KG1 (cell line): ENCODE measurements around the gene UPF3A.
"Not testable (repeated sequence)": the region's sequence is repeated elsewhere in the genome, so short reads cannot be mapped to it uniquely, and the experiment has no call there.

Experiments
- DNase-seq: peaks from one replicate; lab custom pipeline; 2025; lab: John Stamatoyannopoulos, UW

The UPF3A gene

DNA sequence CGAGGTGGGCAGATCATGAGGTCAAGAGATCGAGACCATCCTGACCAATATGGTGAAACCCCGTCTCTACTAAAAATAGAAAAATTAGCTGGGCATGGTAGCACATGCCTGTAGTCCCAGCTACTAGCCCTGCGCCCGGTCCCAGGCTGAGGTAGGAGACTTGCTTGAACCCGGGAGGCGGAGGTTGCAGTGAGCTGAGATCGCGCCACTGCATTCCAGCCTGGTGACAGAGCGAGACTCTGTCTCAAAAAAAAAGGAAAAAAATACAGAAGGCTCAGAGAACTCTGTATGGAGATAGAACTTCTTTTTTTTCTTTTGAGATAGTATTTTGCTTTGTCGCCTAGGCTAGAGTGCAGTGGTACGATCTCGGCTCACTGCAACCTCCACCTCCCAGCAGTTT lies 17.1 kb upstream of the UPF3A start:
- not testable (repeated sequence) for DNase-seq

DNA sequence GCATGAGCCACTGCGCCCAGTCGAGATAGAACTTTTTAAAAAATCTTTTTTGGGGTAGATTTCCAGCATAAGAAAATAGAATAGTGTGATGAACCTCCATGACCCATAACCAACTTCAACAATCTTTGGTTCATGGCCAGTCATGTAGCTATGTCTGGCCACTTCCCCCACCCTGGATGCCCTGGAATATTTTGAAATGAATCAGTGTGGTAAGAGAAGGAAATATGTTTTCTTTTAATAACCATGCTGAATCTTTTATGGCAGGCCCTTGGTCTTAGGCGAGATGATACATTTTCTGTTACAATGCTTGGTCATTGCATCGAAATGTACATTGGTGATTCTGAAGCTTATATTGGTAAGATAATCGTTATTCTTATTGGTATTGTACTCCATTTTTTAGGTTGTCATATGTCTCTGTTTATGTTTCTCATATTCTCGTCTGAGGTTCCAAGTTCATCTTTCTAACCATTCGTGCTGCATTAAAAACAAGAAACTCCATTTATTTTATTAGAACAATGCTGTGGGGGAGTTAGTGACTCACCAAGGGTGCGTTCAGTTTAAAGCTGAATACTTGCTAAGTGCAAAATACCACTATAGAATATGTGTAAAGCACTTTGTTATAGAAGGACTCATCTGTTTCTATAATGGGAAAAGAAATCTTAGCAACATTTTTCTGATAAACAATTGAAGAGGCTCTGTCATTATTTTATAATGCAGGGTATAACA lies 16.4 kb upstream of the UPF3A start:
- no peak for DNase-seq

DNA sequence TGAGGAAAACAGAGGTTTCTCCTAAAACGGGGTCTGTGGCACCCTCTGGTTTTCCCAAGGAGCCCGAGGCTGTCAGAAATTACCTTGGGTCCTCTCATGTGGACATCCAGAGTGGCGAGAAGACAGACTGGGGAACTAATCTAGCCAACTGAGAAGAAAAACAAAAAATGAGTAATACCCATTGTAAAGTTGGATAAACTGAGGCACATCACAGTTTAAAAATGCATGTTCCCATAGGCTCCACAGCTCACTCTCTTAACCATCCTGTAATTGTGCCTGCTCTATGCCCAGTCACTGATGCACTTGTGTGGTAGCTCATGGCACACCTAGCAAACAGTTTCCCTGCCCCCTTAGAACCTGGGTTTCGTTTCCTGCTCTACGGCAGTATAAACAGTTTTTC lies 15.2 kb upstream of the UPF3A start:
- DNase-seq = no peak

DNA sequence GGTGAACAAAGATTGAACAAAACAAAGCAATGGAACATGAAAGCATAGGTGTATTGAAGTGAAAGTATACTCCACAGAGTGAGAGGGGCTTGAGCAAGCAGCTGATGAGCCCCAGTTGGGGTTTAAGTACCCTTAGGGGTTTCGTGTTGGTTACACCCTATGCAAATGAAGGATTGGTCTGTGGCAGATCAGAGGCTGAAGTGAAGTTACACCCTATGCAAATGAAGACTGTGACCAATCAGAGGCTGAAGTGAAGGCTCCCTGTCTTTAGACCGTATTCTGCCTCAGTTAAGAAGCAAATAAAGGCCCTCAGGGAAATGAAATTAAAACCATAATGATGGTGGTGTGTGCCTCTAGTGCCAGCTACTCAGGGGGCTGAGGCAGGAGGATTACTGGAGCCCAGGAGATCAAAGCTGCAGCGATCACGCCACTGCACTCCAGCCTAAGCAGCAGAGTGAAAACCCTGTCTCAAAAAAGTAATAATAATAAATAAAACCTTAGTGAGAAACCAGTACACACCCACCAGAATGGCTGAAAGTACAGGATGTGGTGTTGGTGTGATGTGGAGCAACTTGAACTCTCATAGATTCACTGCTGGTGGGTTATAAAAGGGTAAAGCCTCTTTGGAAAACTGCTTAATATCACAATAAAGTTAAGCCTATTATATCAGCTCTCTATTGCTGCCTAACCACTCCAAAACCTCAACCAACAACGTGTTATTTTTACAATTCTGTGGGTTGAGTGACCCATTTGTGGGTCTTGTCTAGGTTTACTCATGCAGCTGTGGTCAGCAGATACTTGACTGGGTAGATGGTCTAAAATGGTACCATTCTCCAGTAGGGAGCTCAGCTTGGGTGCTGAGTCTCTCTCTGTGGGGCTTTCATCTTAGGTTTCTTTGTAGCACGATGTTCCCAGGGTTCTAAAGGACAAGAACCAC lies 12.8 kb upstream of the UPF3A start:
- no peak for DNase-seq

DNA sequence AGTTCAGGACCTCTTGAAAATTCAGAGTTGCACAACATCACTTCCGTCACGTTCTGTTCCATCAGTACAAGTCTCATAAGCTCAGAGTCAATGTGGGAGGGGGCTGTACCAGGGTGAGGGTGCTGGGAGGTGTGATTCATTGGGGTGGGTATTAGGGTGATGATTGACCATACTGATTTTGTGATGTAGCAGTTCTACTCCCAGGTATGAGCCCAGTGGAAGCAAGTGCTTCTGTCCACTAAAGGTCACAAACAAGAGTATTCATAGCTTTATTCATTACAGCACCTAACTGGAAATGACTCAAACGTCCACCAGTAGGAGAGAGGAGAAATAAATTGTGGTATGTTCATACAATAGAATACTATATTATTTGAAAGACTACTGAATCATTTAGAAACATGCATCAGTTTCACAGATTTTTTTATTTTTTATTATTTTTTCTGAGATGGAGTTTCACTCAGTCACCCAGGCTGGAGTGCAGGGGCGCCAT lies 12.1 kb upstream of the UPF3A start:
- DNase-seq = no peak

DNA sequence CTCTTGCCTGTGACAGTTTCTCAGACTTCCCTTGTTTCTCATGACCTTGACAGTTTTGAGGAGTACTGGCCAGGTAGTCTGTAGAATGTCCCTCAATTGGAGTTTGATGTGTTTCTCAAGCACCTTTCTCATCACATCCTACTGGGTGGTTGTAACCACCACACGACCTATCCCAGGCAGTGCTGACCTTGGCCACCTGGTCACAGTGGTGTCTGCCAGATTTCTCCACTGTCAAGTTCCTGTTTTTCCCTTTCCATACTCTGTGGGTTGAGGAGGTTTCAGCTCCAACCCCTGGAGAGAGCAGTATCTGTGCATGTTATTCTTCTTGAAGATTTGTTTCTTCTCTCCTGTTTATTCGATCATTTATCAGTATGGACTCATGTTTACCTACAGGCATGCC lies 8.4 kb upstream of the UPF3A start:
- no peak for DNase-seq

DNA sequence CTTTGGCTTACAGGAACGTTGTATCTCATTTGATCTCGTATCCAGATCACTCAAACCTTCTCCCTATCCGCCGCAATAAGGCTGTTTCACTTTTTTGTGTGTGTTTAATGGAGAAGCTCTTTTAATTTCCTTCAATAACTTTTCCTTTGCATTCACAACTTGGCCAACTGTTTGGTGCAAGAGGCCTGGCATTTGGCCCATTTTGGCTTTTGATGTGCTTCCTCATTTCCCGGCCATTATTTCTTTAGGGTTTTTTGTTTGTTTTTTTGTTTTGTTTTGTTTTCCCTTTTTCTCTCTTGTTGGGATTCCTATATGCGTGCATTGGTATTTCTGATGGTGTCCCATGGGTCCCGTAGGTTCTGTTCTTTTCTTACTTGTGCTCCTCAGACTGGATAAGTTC lies 6.1 kb upstream of the UPF3A start:
- DNase-seq = no peak

DNA sequence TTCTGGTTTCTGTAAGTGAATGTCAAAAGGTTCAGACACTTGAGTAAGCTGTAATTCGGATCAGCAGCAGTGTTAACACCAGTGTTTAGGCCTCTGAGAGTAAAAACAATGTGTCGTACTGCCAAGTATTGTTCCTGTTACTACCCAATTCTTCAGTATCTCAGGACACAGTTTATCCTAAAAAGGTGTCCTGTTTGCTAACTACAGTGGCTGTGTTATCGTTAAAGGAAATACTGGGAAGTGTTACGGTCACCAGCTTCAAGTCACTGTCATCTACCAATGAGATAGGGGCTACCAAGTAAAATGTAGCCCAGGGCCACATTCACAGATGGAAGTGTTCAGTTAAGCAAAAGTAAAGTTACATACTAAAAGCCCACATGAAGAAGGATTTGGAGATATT lies 2.3 kb upstream of the UPF3A start:
- DNase-seq = no peak

DNA sequence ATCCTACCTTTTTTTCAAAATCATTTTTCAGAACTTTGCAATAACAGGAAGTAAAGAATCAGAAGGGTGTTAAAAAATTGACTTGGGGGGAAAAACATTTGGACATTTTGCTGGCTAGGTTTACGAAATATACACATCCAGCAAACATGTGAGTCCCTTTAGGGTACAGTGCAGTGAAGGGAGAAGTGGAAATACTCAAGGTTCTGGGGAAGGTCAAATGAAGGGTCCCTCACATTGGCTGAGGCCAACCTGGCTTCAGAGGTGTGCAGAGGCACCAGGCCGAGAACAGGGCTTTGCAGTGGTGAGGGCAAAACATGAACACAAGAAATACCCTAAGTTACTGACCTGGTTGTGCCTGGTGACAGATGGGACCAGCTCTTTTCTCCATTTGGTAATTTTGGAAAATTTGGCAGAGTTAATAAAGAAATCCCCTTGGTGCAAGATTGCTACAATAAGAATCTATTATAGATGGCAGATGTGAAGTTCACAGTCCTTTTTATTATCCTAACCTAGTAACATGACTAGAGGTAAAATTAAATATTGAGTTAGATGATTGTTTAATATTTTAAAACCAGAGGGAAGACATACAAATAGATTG lies 1.5 kb upstream of the UPF3A start:
- DNase-seq = no peak

DNA sequence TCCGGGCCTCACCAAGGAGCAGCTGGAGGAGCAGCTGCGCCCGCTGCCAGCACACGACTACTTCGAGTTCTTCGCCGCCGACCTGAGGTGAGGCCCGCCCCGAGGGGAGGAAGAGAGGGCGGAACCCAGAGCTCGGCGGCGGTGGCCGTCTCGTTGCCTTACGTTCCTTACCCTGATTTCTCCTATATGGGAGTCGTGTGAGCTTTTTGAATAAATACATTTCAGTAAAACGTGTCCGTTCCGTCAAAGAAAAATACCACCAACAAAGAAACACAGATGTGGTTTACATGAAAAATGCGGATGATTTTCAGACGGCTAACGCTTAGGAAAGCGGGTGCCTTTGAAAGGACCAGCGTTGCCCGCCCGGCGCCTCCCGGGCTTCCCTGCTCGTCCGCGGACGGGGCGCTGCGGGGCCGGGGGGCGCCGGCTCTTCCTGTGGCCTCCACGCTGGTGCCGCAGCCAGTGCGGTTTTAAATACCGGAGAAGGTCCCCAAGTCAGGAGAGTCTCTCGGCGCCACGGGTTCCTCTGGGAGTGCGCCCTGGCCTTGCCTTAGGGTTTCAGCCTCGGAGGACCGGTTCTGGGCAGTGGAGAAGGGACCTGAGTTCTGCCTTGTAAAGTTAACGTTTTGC lies 755 bp downstream of the UPF3A start:
- peak; percentile 57 for DNase-seq

DNA sequence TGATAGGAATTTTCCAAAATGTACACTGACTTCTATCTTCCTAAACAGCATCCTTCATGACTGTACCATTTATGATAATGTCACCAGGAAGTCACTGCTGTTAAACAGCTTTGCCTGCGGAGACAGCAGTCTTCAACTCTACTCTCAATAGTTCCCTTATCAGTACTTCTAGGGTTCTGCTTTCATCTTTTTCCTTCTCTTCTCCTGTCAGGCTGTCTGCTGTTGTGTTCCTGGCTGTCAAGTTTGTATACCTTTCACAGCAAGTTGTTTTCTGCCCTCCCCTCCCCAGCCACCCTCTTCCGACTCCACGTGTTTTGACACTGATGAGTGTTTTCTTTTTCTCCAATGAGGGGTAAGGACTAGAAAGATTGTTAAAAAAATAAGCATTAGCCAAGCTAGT lies 2.2 kb downstream of the UPF3A start:
- DNase-seq = no peak

DNA sequence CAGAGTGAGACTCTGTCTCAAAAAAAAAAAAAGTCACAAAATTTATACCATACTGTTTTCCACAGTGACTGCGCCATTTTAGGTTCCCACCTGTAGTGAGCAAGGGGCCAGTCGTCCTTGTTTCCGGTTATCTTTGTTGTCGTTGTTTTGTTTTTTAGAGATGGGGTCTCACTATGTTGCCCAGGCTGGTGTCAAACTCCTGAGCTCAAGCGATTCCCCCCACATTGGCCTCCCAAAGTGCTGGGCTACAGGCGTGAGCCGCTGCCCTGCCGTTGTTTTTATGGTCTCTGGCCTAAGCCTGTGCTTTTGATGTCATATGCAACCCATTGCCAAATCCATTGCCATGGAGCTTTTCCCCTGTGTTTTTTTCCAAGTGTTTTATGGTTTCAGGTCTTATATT lies 3.3 kb downstream of the UPF3A start:
- no peak for DNase-seq

DNA sequence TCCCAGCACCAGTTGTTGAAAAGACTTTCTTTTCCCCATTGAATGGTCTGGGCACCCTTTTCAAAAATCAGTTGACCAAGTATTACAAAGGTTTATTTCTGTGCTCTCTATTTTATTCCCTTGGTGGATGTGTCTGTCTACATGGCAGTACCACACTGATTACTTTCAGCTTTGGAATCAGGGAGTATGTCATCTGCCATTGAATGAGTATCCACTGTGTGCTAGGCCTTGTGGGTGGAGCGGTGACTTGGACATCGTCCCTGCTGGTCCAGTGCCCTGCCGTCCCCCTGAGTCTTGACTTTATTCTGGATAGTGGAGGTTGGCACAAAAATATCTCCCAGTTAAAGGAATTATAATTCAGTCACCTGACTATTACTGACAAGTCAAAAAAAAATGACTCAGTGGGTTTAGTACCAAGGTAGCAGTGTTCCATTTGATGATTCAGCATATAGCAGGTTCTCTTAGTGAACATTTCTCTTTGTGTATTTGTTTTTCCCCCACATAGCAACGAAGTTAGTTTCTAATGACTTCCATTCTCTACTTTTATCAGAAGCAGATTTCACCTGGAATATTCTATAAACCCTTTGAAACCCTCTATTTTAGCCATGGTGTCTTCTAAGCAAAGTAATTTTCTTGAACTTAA lies 3.9 kb downstream of the UPF3A start:
- no peak for DNase-seq

DNA sequence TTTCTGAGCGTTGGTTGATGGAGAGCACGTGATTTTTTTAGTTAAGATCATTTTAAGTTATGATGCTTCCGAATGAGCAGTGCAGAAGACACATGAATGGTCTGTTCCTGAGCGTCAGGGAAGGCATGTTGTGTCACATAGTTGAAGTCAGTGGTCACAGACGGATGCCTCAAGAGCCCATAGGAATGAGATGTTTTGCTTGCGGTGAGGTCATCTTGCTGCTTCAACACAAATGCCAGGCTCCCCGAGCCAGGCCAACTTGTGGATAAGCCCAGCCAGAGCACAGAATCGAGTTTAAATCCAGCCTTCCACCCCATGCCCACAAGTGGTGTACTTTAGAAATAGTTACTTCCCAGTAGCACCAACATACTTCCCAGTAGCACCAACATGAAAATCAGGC lies 5.4 kb downstream of the UPF3A start:
- no peak for DNase-seq

DNA sequence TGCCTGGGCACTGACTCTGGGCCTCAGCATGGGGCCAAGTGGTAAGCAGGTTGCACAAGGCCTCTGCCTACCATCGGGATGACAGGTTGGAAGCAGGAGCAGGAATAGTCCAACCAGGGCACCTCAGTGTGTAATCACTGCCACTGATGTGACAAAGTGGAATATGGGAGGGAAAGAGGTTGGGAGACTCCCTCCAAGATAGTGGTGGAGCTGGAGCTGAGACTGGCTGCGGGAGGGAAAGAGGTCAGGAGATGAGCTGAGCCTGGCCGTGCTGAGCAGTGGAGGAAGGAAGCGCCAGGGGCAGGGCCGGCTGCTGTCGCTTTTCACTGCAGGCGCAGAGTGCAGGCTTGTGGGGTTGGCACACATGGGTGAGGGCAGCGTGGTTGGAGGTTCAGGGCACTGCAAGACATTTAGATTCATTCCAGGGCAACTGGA lies 6.8 kb downstream of the UPF3A start:
- no peak for DNase-seq

DNA sequence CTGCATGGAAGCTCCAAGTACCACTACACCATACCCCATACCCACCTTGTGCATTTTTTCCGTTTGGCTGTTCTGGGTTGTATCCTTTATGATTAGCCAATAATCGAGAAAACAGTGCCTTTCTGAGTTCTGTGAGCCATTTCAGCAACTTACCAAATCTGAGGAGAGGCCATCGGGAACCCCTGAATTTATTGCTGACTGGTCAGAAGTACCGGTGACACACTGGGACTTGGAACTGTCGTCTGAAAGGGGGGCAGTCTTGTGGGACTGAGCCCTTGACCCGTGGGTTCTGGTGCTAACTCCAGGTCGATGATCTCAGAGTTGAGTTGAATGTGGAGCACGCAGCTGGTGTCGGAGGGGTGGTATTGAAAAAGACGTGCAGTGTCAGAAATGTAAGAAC lies 15.0 kb downstream of the UPF3A start:
- DNase-seq = no peak

DNA sequence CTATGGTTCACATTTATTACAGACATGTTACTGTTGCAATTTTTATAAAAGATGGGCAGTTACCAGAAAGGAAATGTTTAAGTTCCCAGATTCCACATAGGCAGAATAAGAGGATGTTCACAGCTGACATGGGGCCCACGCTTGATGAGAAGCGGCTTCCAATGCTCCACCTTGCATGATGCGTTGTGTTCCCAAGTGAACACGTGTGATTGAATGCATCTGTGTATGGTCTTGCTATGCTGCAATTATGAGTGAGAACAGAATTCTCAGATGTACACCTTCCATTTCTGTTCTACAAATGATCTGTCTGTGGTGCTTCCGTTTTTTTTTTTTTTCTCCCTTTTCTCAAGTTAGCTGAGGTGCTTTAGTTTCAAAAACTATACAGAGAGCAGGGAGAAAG lies 15.5 kb downstream of the UPF3A start:
- no peak for DNase-seq

DNA sequence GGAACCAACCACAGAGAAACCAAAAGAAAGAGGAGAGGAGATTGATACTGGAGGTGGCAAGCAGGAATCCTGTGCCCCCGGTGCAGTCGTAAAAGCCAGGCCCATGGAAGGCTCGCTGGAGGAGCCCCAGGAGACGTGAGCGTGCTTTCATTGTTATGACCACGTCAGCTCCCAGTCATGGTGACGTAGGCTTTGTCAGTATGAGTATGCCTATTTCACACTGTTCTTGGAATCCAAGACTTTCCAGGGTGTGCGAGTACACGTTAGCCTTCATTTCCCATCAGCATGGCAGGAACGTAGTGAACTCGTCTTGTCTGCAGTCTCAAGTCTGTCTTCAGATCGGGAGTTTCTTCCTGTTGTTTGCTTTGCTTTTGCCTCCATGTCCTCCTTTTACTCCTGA lies 17.5 kb downstream of the UPF3A start:
- no peak for DNase-seq

DNA sequence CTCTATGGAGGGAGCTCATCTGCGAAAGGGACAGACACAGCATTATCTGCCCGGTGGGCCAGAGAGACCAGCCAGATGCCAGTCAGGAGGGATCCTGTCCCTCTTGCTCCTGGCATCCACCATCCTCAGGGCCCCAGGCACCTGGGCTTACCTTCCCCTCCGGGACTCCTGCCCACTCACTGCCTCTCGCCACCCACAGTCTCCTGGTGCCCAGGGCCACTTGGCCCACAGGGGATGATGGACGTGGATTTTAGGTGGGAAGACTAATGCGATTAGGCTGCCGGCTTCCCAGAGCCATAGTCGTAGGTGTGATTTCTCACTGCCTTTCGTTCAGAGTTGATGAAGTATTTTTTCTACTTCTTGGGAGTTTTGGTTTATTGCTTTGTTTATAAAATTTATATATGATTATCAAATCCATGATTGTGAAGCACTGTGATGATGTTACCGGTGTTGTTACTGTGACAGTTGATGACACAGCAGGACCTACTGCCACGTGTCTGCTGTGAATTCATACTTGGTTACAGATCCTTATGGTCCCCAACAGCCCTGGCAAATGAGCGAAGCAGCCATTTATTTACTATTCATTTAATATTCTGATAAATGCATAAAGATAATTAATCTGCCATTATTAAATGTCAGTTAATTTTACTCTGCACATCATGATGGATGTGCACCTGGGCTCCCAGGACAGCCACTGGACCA lies 18.4 kb downstream of the UPF3A start:
- DNase-seq = no peak

DNA sequence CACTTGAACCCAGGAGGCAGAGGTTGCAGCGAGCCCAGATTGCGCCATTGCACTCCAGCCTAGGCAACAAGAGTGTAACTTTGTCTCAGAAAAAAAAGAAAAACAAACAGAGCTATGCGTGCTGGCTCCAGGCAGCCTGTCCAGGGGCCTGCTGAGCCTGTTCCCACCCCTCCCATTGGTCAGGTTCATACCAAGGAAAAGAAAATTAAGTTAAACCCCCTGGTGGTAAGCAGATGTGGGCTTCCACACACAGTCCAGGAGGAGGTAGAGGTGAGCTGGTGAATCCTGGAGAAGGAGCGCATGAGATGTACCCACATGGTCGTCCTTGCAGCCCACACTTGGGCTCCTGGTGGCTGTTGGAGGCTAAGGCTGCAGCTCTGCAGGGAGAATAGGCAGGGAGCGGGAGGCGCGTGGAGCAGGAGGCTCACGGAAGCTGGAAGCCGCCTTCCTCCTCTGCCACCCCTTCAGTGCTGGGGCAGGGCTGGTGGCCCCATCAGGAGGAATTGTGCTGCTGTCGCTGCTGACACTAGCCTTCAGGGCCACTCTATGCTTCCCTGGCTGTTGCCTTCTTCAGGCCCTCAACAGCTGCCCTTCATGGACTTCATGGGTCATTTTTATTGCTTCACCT lies 22.4 kb downstream of the UPF3A start:
- DNase-seq = no peak
